Lung (tissue), 12 donors: ENCODE results near the gene SLC2A9. TPM values are rescaled to one million over a fixed set of nuclear protein-coding genes. Genes with fewer than 3 reads are reported as not detected.

Source experiments
- ATAC-seq: fragments of 200-7000 bp; cut with Tn5 transposase; one replicate; pipeline ENCODE4 v1.9.1; 2020; ENCODE audit warnings: moderate number of reproducible peaks; ENCODE audit not compliant: insufficient read depth, low FRiP score
- DNase-seq, 3 donors: peaks; one replicate each; pipeline ENCODE4 v3.0.0-alpha.2; 2013 to 2017
- H3K27ac ChIP-seq, 2 donors: one replicate each; pipeline ENCODE4 v1.5.1; 2013; ENCODE audit warnings: mild to moderate bottlenecking in 2 of 2, moderate library complexity in 2 of 2, control low read depth in 1 of 2, inconsistent platforms in 1 of 2, low read depth in 1 of 2, low read length in 1 of 2
- H3K27me3 ChIP-seq, 3 donors: one replicate each; pipeline ENCODE4 v1.5.1; 2013; ENCODE audit warnings: low read length in 2 of 3; ENCODE audit not compliant: control insufficient read depth in 3 of 3, insufficient read depth in 3 of 3
- H3K36me3 ChIP-seq, 4 donors: one replicate each; pipeline ENCODE4 v1.5.1; 2013; ENCODE audit warnings: low read length in 4 of 4, mild to moderate bottlenecking in 1 of 4, moderate library complexity in 1 of 4; ENCODE audit not compliant: control insufficient read depth in 4 of 4, insufficient read depth in 4 of 4
- H3K4me1 ChIP-seq, 5 donors: one replicate each; pipeline ENCODE4 v1.5.1; 2013; ENCODE audit warnings: low read length in 5 of 5, mild to moderate bottlenecking in 2 of 5, moderate library complexity in 1 of 5; ENCODE audit not compliant: control insufficient read depth in 5 of 5, insufficient read depth in 5 of 5
- H3K4me3 ChIP-seq: one replicate; pipeline ENCODE4 v1.5.1; 2013; ENCODE audit warnings: mild to moderate bottlenecking, control low read depth, moderate library complexity
- H3K9ac ChIP-seq, 2 donors: one replicate each; pipeline ENCODE4 v1.5.1; 2013; ENCODE audit warnings: low read length in 2 of 2, control low read depth in 1 of 2; ENCODE audit not compliant: insufficient read depth in 1 of 2
- H3K9me3 ChIP-seq, 4 donors: one replicate each; pipeline ENCODE4 v1.5.1; 2013; ENCODE audit warnings: low read length in 3 of 4, mild to moderate bottlenecking in 1 of 4, moderate library complexity in 1 of 4; ENCODE audit not compliant: control insufficient read depth in 4 of 4, insufficient read depth in 3 of 4
- WGBS, 2 donors: extraction: QIAGEN DNeasy Blood & Tissue Kit; methylation state at CpG; one replicate each; pipeline ENCODE4 v1.1.7; 2013; 5-methylcytosine and 5-hydroxymethylcytosine counted together
- polyA plus RNA-seq, 2 donors: library from polyadenylated mRNA; stranded (reverse); fragments of 200-250 nt; gene quantifications; one replicate each; pipeline ENCODE4 v1.2.1, GENCODE V29; 2013
- total RNA-seq, 2 donors: library from RNA; depleted of rRNA in 1 of 2; stranded (reverse); fragments of >200 nt in 1 of 2; gene quantifications; one replicate each; pipeline ENCODE4 v1.2.1, GENCODE V29; 2014 to 2021
- TF ChIP-seq, protein P1 (sequence below): IDR thresholded peaks from 2 replicates; pipeline ENCODE4 v1.5.1; 2012; ENCODE audit warnings: mild to moderate bottlenecking; ENCODE audit errors: control extremely low read depth, extremely low read depth
- donor health status: control.
- donor health status: control.
- donor health status: Bipolar disorder and iron deficiency.
- donor health status: healthy.
- donor health status: DM: yes; HTN: yes; CAD: no.

The SLC2A9 gene
- total and polyA plus RNA-seq, 4 donors = 2.9 to 18.6 (median 7.6) TPM

- peaks cover 0 to 2% (median 0%) of the 10 kb centered on the region in 4 donors for H3K9me3 ChIP-seq
- H3K9ac ChIP-seq = no peak overlapping the region
- TF ChIP-seq, protein P1, sequence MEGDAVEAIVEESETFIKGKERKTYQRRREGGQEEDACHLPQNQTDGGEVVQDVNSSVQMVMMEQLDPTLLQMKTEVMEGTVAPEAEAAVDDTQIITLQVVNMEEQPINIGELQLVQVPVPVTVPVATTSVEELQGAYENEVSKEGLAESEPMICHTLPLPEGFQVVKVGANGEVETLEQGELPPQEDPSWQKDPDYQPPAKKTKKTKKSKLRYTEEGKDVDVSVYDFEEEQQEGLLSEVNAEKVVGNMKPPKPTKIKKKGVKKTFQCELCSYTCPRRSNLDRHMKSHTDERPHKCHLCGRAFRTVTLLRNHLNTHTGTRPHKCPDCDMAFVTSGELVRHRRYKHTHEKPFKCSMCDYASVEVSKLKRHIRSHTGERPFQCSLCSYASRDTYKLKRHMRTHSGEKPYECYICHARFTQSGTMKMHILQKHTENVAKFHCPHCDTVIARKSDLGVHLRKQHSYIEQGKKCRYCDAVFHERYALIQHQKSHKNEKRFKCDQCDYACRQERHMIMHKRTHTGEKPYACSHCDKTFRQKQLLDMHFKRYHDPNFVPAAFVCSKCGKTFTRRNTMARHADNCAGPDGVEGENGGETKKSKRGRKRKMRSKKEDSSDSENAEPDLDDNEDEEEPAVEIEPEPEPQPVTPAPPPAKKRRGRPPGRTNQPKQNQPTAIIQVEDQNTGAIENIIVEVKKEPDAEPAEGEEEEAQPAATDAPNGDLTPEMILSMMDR = no peak
- peaks cover 0 to 5% (median 0%) of the 10 kb centered on the region in 5 donors for H3K4me1 ChIP-seq
- no peaks in the 10 kb centered on the region for H3K27me3 ChIP-seq
- WGBS, 2 donors = 71 to 90% methylated on average over 11 of the region's 11 CpGs
- H3K4me3 ChIP-seq = no peak overlapping the region
- ATAC-seq (no peak), DNase-seq (no peak)
- H3K27ac ChIP-seq = no peak overlapping the region
- H3K36me3 ChIP-seq = no peaks in the 10 kb centered on the region
Measured at GRCh38 chr4:10051517-10052135, 30.3 kb upstream of the SLC2A9 start.

GRCh38 chr4:10050721-10051120 lies 29.4 kb upstream of the SLC2A9 start:
- H3K4me3 ChIP-seq = no peak overlapping the region
- ATAC-seq (no peak), DNase-seq (no peak)
- H3K9ac ChIP-seq = no peak overlapping the region
- WGBS, 2 donors = 78 to 87% methylated on average over 5 of the region's 5 CpGs
- H3K36me3 ChIP-seq = no peaks in the 10 kb centered on the region
- H3K4me1 ChIP-seq = peaks cover 0 to 5% (median 0%) of the 10 kb centered on the region in 5 donors
- TF ChIP-seq, protein P1 = no peak
- H3K9me3 ChIP-seq = peaks cover 0 to 2% (median 0%) of the 10 kb centered on the region in 4 donors
- no peaks in the 10 kb centered on the region for H3K27me3 ChIP-seq
- H3K27ac ChIP-seq = no peak overlapping the region

- Histone ChIP-seq H3K9me3 (peaks cover 0 to 2% (median 0%) of the 10 kb centered on the region in 4 donors), H3K4me3 (no peak overlapping the region), H3K36me3 (no peaks in the 10 kb centered on the region), H3K27ac (no peak overlapping the region), H3K27me3 (no peaks in the 10 kb centered on the region), H3K4me1 (peaks cover 0 to 5% (median 0%) of the 10 kb centered on the region in 5 donors), H3K9ac (no peak overlapping the region)
- WGBS, 2 donors = 80 to 90% methylated on average over 3 of the region's 3 CpGs
- DNase-seq (peak in 1 of 3 donors; percentile 47), ATAC-seq (no peak)
- TF ChIP-seq, protein P1 = no peak
Measured at GRCh38 chr4:10050261-10050661, 29.0 kb upstream of the SLC2A9 start.
